GM12878 (cell line): Measurements from ENCODE around the gene SEC22C. TPM values are rescaled to one million over a fixed set of nuclear protein-coding genes. Genes with fewer than 3 reads are reported as not detected.

ENCODE experiments used
- ATF7 ChIP-seq: fragments of 450-650 bp; IDR thresholded peaks from 2 replicates; pipeline ENCODE4 v1.6.1; 2016; ENCODE audit warnings: low read depth, mild to moderate bottlenecking
- BMI1 ChIP-seq: fragments of 450-650 bp; IDR thresholded peaks from 2 replicates; pipeline ENCODE4 v1.6.1; 2016; ENCODE audit warnings: mild to moderate bottlenecking, moderate library complexity, borderline replicate concordance
- FOXK2 ChIP-seq: fragments of 450-650 bp; IDR thresholded peaks from 2 replicates; pipeline ENCODE4 v1.6.1; 2017; ENCODE audit warnings: mild to moderate bottlenecking, moderate library complexity
- FOXM1 ChIP-seq: IDR thresholded peaks from 2 replicates; pipeline ENCODE4 v1.6.1; 2012; ENCODE audit warnings: low read depth, mild to moderate bottlenecking, inconsistent platforms, low read length, moderate library complexity
- GABPA ChIP-seq: IDR thresholded peaks from 2 replicates; pipeline ENCODE4 v1.6.1; 2014; ENCODE audit warnings: antibody characterized with exemption, low read depth, mild to moderate bottlenecking, inconsistent platforms
- GATAD2B ChIP-seq: fragments of 450-650 bp; conservative IDR thresholded peaks from 2 replicates; pipeline ENCODE4 v1.6.1; 2017; ENCODE audit warnings: low read depth, mild to moderate bottlenecking, moderate library complexity
- IKZF2 ChIP-seq, 2 experiments: fragments of 450-650 bp; IDR thresholded peaks; 2 replicates each; pipeline ENCODE4 v1.6.1; 2017; ENCODE audit warnings: mild to moderate bottlenecking in 2 of 2, moderate library complexity in 2 of 2
- MXI1 ChIP-seq: fragments of 150-350 bp; IDR thresholded peaks from 2 replicates; pipeline ENCODE4 v1.6.1; 2011; ENCODE audit warnings: low read depth, mild to moderate bottlenecking, inconsistent platforms, low read length, improper control_type of control experiment
- NBN ChIP-seq: fragments of 450-650 bp; IDR thresholded peaks from 2 replicates; pipeline ENCODE4 v1.6.1; 2016
- NR2C2 ChIP-seq: IDR thresholded peaks from 2 replicates; pipeline ENCODE4 v1.6.1; 2011; ENCODE audit warnings: borderline replicate concordance, low read depth; ENCODE audit not compliant: control insufficient read depth, insufficient read length
- POLR2AphosphoS5 ChIP-seq: IDR thresholded peaks from 2 replicates; pipeline ENCODE4 v1.6.1; 2011; ENCODE audit warnings: mild to moderate bottlenecking, low read length, inconsistent platforms
- POU2F2 ChIP-seq: IDR thresholded peaks from 3 replicates; pipeline ENCODE4 v1.6.1; 2011; ENCODE audit warnings: low read depth, mild to moderate bottlenecking, low read length, borderline replicate concordance
- RAD21 ChIP-seq: IDR thresholded peaks from 2 replicates; pipeline ENCODE4 v1.6.1; 2011; ENCODE audit warnings: mild to moderate bottlenecking, low read depth, low read length, moderate library complexity; ENCODE audit not compliant: insufficient read depth
- SIN3A ChIP-seq: IDR thresholded peaks from 2 replicates; pipeline ENCODE4 v1.6.1; 2012; ENCODE audit warnings: low read depth, low read length, improper control_type of control experiment
- SREBF2 ChIP-seq: IDR thresholded peaks from 2 replicates; pipeline ENCODE4 v1.6.1; 2012; ENCODE audit warnings: mild to moderate bottlenecking, low read length
- STAT1 ChIP-seq: fragments of 450-650 bp; conservative IDR thresholded peaks from 2 replicates; pipeline ENCODE4 v1.6.1; 2014; ENCODE audit warnings: antibody characterized with exemption, mild to moderate bottlenecking
- TCF12 ChIP-seq: IDR thresholded peaks from 2 replicates; pipeline ENCODE4 v1.6.1; 2011; ENCODE audit warnings: low read depth, mild to moderate bottlenecking, low read length
- ZNF622 ChIP-seq: fragments of 450-650 bp; IDR thresholded peaks from 2 replicates; pipeline ENCODE4 v1.6.1; 2017; ENCODE audit warnings: mild to moderate bottlenecking, inconsistent platforms
- polyA plus RNA-seq, 11 experiments: library from polyadenylated mRNA; depleted of rRNA in 4 of 11; unstranded in 6 of 11; stranded (reverse) in 5 of 11; fragments of >200 nt; fragmentation: Nextera tagmentation in 4 of 11; fragmentation: Illumina TruSeq in 1 of 11; extraction: Ambion mirVana in 4 of 11; extraction: Trizol in 1 of 11; gene quantifications; 1 replicate in 1 of 11; 2 replicates in 10 of 11; pipeline versions ENCODE4 v1.2.1 to v1.2.3, GENCODE V29; 2011 to 2016; ENCODE audit warnings: inconsistent platforms in 2 of 11, missing spikeins in 2 of 11, low read depth in 1 of 11
- total RNA-seq, 4 experiments: library from RNA; depleted of rRNA in 3 of 4; stranded (reverse); fragments of >200 nt in 3 of 4; fragmentation: Illumina TruSeq in 1 of 4; extraction: Trizol in 1 of 4; gene quantifications; 2 replicates each; pipeline versions ENCODE4 v1.2.1 to v1.2.3, GENCODE V29; 2013 to 2021
- TF ChIP-seq, protein P1 (sequence below): fragments of 450-650 bp; IDR thresholded peaks from 2 replicates; pipeline ENCODE4 v1.6.1; 2014; ENCODE audit warnings: mild to moderate bottlenecking
- TF ChIP-seq, protein P2 (sequence below): fragments of 450-650 bp; IDR thresholded peaks from 2 replicates; pipeline ENCODE4 v1.6.1; 2017; ENCODE audit warnings: low read depth, mild to moderate bottlenecking, moderate library complexity
- TF ChIP-seq, protein P3 (sequence below): IDR thresholded peaks from 2 replicates; pipeline ENCODE4 v1.6.1; 2012; ENCODE audit warnings: low read depth, low read length, improper control_type of control experiment
- TF ChIP-seq, protein P4 (sequence below): fragments of 450-650 bp; IDR thresholded peaks from 2 replicates; pipeline ENCODE4 v1.6.1; 2017; ENCODE audit warnings: borderline replicate concordance
- TF ChIP-seq, protein P5 (sequence below): fragments of 450-650 bp; IDR thresholded peaks from 2 replicates; pipeline ENCODE4 v1.6.1; 2018; ENCODE audit warnings: mild to moderate bottlenecking, low read depth, moderate library complexity; ENCODE audit not compliant: partially characterized antibody

SEC22C gene
- total and polyA plus RNA-seq, 10 of the 15 experiments (the other 5 are each of a cell fraction or from before 2014, with no cell fraction given), result 15.6 to 47.0 (median 39.1) TPM

DNA sequence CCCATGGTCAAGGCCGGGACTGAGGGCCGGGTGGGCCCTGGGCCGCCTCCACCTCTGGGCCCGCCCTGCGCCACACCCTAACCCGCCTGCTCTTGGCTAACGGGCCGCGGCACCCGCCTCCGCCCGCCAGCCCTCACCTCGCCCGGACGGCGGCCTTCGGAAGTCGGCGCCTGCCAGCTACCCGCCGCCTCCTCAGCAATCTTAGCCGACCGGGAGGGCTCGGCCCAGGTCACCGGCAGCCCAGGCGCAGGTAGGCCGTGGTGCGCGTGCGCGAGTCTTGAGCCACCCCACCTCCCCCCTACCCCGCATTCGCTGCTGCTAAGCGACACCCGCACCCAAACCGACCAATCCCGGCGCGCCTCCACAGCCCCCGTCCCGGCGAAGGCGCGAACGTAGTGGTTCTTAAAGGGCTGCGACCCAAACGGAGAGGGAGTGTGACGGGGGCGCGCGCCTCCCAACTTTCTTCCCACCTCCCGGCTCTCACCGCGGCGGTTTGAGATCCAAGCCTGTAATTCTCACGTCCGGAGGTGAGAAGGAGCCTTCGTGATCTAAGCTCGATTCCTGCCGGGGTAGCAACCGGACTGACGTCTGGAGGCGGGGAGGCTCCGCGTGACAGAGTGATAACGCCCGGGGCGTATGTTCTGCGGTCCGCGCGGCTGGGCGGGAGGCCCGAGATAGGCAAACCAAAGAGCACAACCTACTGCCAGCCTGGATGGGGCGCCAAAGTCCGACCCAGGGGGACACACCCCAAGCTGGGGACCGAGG is at the start of gene SEC22C (continued):
- TF ChIP-seq, protein P1, sequence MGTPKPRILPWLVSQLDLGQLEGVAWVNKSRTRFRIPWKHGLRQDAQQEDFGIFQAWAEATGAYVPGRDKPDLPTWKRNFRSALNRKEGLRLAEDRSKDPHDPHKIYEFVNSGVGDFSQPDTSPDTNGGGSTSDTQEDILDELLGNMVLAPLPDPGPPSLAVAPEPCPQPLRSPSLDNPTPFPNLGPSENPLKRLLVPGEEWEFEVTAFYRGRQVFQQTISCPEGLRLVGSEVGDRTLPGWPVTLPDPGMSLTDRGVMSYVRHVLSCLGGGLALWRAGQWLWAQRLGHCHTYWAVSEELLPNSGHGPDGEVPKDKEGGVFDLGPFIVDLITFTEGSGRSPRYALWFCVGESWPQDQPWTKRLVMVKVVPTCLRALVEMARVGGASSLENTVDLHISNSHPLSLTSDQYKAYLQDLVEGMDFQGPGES, result 0 out of 2 replicates have a peak, but pooled peaks have one; percentile 41
- TF ChIP-seq FOXM1 (no peak), NBN (peak; percentile 84), GABPA (no peak), IKZF2 (IDR thresholded peaks at IDR 0.05) (peak; percentile 50 to 68; a peak in 3 of 4 replicates), MXI1 (peak; percentile 64), SREBF2 (no peak), GATAD2B (peak; percentile 47; the same call in 1 of the 2 replicates), NR2C2 (no peak), BMI1 (peak; percentile 86), ATF7 (peak; percentile 74), RAD21 (peak; percentile 70), FOXK2 (no peak), SIN3A (peak; percentile 53; the same call in 1 of the 2 replicates), POLR2AphosphoS5 (peak; percentile 67), ZNF622 (no peak), STAT1 (0 out of 2 replicates have a peak, but pooled peaks have one; percentile 34), TCF12 (no peak), POU2F2 (peak; percentile 7; the same call in 1 of the 3 replicates)
- TF ChIP-seq, protein P2, sequence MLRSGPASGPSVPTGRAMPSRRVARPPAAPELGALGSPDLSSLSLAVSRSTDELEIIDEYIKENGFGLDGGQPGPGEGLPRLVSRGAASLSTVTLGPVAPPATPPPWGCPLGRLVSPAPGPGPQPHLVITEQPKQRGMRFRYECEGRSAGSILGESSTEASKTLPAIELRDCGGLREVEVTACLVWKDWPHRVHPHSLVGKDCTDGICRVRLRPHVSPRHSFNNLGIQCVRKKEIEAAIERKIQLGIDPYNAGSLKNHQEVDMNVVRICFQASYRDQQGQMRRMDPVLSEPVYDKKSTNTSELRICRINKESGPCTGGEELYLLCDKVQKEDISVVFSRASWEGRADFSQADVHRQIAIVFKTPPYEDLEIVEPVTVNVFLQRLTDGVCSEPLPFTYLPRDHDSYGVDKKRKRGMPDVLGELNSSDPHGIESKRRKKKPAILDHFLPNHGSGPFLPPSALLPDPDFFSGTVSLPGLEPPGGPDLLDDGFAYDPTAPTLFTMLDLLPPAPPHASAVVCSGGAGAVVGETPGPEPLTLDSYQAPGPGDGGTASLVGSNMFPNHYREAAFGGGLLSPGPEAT, result peak; percentile 87; the same call in 1 of the 2 replicates
- TF ChIP-seq, protein P3, sequence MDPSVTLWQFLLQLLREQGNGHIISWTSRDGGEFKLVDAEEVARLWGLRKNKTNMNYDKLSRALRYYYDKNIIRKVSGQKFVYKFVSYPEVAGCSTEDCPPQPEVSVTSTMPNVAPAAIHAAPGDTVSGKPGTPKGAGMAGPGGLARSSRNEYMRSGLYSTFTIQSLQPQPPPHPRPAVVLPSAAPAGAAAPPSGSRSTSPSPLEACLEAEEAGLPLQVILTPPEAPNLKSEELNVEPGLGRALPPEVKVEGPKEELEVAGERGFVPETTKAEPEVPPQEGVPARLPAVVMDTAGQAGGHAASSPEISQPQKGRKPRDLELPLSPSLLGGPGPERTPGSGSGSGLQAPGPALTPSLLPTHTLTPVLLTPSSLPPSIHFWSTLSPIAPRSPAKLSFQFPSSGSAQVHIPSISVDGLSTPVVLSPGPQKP, result no peak
- TF ChIP-seq, protein P4, sequence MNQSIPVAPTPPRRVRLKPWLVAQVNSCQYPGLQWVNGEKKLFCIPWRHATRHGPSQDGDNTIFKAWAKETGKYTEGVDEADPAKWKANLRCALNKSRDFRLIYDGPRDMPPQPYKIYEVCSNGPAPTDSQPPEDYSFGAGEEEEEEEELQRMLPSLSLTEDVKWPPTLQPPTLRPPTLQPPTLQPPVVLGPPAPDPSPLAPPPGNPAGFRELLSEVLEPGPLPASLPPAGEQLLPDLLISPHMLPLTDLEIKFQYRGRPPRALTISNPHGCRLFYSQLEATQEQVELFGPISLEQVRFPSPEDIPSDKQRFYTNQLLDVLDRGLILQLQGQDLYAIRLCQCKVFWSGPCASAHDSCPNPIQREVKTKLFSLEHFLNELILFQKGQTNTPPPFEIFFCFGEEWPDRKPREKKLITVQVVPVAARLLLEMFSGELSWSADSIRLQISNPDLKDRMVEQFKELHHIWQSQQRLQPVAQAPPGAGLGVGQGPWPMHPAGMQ, result no peak
- TF ChIP-seq, protein P5, sequence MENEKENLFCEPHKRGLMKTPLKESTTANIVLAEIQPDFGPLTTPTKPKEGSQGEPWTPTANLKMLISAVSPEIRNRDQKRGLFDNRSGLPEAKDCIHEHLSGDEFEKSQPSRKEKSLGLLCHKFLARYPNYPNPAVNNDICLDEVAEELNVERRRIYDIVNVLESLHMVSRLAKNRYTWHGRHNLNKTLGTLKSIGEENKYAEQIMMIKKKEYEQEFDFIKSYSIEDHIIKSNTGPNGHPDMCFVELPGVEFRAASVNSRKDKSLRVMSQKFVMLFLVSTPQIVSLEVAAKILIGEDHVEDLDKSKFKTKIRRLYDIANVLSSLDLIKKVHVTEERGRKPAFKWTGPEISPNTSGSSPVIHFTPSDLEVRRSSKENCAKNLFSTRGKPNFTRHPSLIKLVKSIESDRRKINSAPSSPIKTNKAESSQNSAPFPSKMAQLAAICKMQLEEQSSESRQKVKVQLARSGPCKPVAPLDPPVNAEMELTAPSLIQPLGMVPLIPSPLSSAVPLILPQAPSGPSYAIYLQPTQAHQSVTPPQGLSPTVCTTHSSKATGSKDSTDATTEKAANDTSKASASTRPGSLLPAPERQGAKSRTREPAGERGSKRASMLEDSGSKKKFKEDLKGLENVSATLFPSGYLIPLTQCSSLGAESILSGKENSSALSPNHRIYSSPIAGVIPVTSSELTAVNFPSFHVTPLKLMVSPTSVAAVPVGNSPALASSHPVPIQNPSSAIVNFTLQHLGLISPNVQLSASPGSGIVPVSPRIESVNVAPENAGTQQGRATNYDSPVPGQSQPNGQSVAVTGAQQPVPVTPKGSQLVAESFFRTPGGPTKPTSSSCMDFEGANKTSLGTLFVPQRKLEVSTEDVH, result peak; percentile 48
